Measurements from ENCODE around the gene FDXACB1.

DNA sequence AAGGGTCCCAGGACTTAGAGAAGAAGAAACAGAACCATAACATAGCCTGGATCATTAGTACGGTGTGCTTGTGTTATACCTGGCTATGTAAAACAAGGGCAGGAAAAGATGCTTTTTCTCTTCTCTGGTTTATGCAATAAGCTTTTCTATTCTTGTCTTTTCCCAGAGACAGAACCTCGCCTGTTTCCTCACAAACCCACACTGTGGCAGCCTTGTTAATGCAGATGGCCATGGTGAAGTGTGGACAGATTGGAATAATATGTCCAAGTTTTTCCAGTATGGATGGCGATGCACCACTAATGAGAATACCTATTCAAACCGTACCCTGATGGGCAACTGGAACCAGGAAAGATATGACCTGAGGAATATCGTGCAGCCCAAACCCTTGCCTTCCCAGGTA lies 3.2 kb upstream of the FDXACB1 start:
- TF ChIP-seq, protein P1, sequence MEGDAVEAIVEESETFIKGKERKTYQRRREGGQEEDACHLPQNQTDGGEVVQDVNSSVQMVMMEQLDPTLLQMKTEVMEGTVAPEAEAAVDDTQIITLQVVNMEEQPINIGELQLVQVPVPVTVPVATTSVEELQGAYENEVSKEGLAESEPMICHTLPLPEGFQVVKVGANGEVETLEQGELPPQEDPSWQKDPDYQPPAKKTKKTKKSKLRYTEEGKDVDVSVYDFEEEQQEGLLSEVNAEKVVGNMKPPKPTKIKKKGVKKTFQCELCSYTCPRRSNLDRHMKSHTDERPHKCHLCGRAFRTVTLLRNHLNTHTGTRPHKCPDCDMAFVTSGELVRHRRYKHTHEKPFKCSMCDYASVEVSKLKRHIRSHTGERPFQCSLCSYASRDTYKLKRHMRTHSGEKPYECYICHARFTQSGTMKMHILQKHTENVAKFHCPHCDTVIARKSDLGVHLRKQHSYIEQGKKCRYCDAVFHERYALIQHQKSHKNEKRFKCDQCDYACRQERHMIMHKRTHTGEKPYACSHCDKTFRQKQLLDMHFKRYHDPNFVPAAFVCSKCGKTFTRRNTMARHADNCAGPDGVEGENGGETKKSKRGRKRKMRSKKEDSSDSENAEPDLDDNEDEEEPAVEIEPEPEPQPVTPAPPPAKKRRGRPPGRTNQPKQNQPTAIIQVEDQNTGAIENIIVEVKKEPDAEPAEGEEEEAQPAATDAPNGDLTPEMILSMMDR (conservative IDR thresholded peaks at IDR 0.05 in 1 of 2, IDR thresholded peaks at IDR 0.05 in 1 of 2; ENCODE audit: extremely low read depth in 1 of 2, insufficient read depth in 1 of 2, low read depth in 1 of 2, low read length in 2 of 2) = no peak
- no peak for TF ChIP-seq EZH2 (IDR thresholded peaks at IDR 0.05; ENCODE audit: borderline replicate concordance, low read length)
